ENCODE measurements around the gene DDX41. TPM values are rescaled to one million over a fixed set of nuclear protein-coding genes. Genes with fewer than 3 reads are reported as not detected.

DDX41 gene
- total RNA-seq, 1 experiment from 2014 or later, result 137 TPM

- Mint-ChIP-seq H3K27ac (ENCODE audit: unreplicated experiment) (no peak overlapping the region), H3K4me1 (ENCODE audit: low read depth, unreplicated experiment) (peaks cover 40% of the 10 kb centered on the region), H3K27me3 (ENCODE audit: insufficient read depth, unreplicated experiment) (no peaks in the 10 kb centered on the region), H3K36me3 (ENCODE audit: insufficient read depth, unreplicated experiment) (peaks cover 36% of the 10 kb centered on the region), H3K9me3 (ENCODE audit: unreplicated experiment) (no peaks in the 10 kb centered on the region), H3K4me3 (ENCODE audit: unreplicated experiment) (peak overlapping the region; percentile 72)
- peak overlapping the region; percentile 86 for H3K4me3 ChIP-seq (ENCODE audit: low read depth, low read length)
- no peaks in the 10 kb centered on the region for H3K9me3 ChIP-seq
- DNase-seq, result no peak
- ChIA-PET CTCF (interaction anchor here (0.7 to 3.7 kb wide), 7 partner anchors 14 to 81 kb away, joined by 3 to 19 read pairs (median 5); partner anchors contain the start of gene PDLIM7), POLR2A (interaction anchor here (0.5 to 1.4 kb wide), 5 partner anchors 14 to 46 kb away, joined by 3 to 6 read pairs (median 3); partner anchors contain the start of genes GRK6 and PDLIM7)
- H3K4me1 ChIP-seq, result peaks cover 45% of the 10 kb centered on the region
- H3K27me3 ChIP-seq (replicated peaks; ENCODE audit: control insufficient read depth, insufficient read depth, low read length), result no peaks in the 10 kb centered on the region
- H3K36me3 ChIP-seq (ENCODE audit: control insufficient read depth, insufficient read depth, low read length), result peaks cover 4% of the 10 kb centered on the region
- no peak for TF ChIP-seq CTCF (IDR thresholded peaks at IDR 0.05; ENCODE audit: insufficient read depth in 1 of 2, low read depth in 1 of 2, low read length in 1 of 2, severe bottlenecking in 1 of 2, unreplicated experiment in 1 of 2)
- intact Hi-C loops (cut with micrococcal nuclease; ENCODE audit: unreplicated experiment), result loop anchor here (1.0 to 2.0 kb wide), 2 partner anchors 15 to 26 kb away; partner anchors contain the start of gene PDLIM7
- BruUV-seq (replicated peaks), result no TSS peak
Measured at GRCh38 chr5:177471610-177472356, 45.0 kb downstream of the DDX41 start.

GRCh38 chr5:177470759-177471536 lies 45.8 kb downstream of the DDX41 start:
- no peak for DNase-seq
- H3K36me3 Mint-ChIP-seq (ENCODE audit: insufficient read depth, unreplicated experiment), result peaks cover 44% of the 10 kb centered on the region
- peak overlapping the region; percentile 72 for H3K4me3 Mint-ChIP-seq (ENCODE audit: unreplicated experiment)
- Histone ChIP-seq H3K9me3 (no peaks in the 10 kb centered on the region), H3K4me3 (ENCODE audit: low read depth, low read length) (no peak overlapping the region), H3K27me3 (replicated peaks; ENCODE audit: control insufficient read depth, insufficient read depth, low read length) (no peaks in the 10 kb centered on the region), H3K4me1 (peaks cover 45% of the 10 kb centered on the region), H3K36me3 (ENCODE audit: control insufficient read depth, insufficient read depth, low read length) (peaks cover 7% of the 10 kb centered on the region)
- no peaks in the 10 kb centered on the region for H3K9me3 Mint-ChIP-seq (ENCODE audit: unreplicated experiment)
- TSS peak; percentile 14 for BruUV-seq (replicated peaks)
- H3K27me3 Mint-ChIP-seq (ENCODE audit: insufficient read depth, unreplicated experiment), result no peaks in the 10 kb centered on the region
- CTCF ChIA-PET, result interaction anchor here (0.9 to 3.7 kb wide), 3 partner anchors 13 to 67 kb away, joined by 3 to 19 read pairs (median 5); partner anchors contain the start of gene PDLIM7
- POLR2A ChIA-PET, result interaction anchor here (0.5 to 0.7 kb wide), 2 partner anchors 14 to 45 kb away, joined by 3 read pairs; partner anchors contain the start of gene GRK6
- intact Hi-C loops (cut with micrococcal nuclease; ENCODE audit: unreplicated experiment), result no loop called here
- no peak for TF ChIP-seq CTCF (IDR thresholded peaks at IDR 0.05; ENCODE audit: insufficient read depth in 1 of 2, low read depth in 1 of 2, low read length in 1 of 2, severe bottlenecking in 1 of 2, unreplicated experiment in 1 of 2)
- H3K27ac Mint-ChIP-seq (ENCODE audit: unreplicated experiment), result peak overlapping the region; percentile 86
- peaks cover 40% of the 10 kb centered on the region for H3K4me1 Mint-ChIP-seq (ENCODE audit: low read depth, unreplicated experiment)

All from Caco-2 (cell line).